ENCODE measurements around the gene HDAC4.
A peak's percentile ranks its signal among the peaks of the same experiment; 100 is the strongest.
"Not testable (repeated sequence)": the region's sequence is repeated elsewhere in the genome, so short reads cannot be mapped to it uniquely, and the experiment has no call there.

The HDAC4 gene

GRCh38 chr2:239400596-239401066 is at the start of gene HDAC4:
HDAC4 (minus strand) TSS chr2:239401020; CDS start chr2:239352699, 48,321 bp downstream.
- DNase-seq: peak in 2 of 3 donors; percentile 29 to 56

GRCh38 chr2:239449468-239449867 is 48.6 kb upstream of the HDAC4 start:
- DNase-seq: not testable (repeated sequence)

DNA sequence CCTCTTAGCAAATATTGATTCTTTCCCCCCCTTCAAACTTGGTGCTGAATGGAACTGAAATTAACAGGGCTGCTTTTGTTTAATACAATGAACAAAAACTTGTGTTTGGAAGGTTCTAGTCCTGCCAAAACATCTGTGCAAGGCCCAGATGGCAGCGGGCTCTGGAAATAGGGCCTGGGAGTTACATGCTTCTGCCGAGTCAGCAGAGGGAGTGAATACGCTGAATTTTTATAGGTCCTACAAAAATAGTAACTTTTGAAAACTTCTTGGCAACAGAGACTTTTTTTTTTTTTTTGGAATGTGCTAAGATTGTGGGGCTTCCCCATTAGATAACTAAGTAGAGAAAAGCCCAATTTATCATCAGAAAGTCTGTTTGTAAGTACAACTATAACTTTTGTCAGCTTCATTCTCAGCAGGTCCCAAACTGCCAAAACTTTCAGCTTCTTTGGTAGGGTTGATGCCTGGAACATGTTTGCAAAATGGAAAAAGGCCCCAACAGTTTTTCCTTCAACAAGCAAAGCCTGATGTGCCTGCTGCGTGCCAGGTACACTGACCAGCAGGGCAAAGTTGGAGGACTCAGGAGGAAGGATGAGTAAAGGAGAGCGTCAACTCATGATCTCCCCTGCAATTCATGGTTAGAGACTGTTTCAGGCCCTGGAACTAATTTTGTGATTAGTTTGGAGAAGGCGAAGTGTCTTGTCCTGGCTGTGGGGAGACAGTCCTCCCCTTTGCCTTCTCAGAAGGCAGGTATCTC is 45.1 kb upstream of the HDAC4 start:
- DNase-seq: peak in 1 of 3 donors; percentile 41

DNA sequence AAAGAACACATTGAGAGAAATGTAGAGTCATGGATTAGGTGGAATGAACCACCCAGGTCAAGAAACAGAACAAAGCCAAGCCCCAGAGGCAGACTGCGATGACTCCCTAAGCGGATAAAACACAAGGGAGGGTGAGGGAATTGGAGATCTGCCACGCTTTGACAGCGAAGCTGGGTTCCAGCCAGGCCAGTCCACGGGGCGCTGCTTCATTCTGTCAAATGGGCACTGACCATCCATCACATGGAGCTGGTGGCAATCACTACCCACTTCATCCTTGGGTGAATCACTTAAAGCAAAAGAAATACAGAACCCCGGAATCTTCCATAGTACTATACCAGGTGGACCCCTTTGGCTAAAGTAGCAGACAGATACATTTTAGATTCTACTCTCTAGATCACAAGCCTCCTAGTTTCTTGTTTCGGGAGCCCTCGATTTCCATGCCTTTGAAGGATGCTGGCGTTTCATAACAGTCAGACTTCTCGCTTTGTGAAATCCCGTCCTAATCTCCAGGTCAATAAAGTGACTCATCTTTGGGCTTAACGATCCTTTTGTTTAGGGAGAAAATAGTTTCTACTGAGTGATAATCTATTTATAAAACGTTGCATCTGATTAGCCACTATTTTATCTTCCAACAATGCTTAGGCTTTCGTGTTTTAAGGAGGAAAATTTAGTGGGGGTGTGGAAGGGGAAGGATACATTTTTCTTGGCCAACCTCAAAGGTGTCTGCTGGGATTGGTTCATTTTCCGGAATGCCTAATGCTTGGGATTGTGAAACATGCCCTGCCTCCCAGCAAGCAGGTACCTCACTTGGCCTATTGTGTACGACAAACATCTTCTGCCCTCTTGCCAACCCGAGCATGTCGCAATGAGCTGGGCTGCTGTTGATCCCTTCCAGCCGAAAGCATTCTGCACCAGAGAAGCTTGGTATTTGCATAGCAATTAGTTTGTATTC is 44.1 kb upstream of the HDAC4 start:
- DNase-seq: no peak

GRCh38 chr2:239443666-239444567 is 43.1 kb upstream of the HDAC4 start:
- DNase-seq: peak in 2 of 3 donors; percentile 32 to 66

GRCh38 chr2:239443102-239443620 is 42.3 kb upstream of the HDAC4 start:
- no peak for DNase-seq

DNA sequence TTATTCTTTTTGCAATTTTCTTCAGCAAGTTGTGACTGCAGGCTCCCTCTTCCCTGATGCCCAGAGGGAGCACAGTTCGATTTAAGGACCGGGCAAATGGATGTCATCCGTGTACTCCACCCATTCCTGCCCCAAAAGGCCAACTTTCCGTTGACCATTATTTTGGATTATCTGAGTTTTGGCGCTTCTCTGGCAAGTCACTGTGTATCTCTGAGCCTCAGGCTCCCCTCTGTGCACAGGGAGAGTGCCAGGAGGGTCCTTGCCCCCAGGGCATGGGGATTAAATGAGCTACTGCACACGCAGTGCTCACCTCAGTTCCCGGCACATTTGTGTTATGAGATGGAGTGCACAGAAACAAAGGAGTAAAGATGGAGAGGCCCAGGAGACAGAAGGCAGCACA is 41.4 kb upstream of the HDAC4 start:
- no peak for DNase-seq

GRCh38 chr2:239441261-239442078 is 40.6 kb upstream of the HDAC4 start:
- DNase-seq: no peak

DNA sequence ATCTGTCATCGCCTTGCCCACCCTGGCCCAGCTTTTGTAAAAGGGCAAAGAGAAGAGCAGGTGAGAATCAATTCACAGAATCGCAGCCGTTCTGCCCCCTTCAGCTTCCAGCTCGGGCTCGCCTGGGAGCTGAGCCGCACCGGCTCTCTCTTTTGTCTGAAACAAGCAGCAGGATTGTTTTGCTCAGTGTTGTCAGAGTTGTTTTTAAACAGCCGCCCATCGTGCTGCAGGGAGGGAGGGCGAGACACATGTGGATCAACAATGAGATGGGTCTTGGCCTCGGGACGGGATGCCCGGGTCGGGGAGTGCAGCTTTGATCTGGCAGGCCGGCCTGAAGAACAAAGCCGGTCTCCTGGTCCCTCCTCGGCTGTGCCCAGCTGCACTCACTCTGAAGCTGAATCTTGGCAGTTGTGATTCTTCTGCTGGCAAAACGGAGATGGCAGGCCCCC is 39.7 kb upstream of the HDAC4 start:
- no peak for DNase-seq

- DNase-seq: no peak
Observed at GRCh38 chr2:239439754-239440315, 39.0 kb upstream of the HDAC4 start.

- DNase-seq: peak; percentile 57 to 82 (median 81)
Observed at GRCh38 chr2:239438995-239439753, 38.4 kb upstream of the HDAC4 start.

DNA sequence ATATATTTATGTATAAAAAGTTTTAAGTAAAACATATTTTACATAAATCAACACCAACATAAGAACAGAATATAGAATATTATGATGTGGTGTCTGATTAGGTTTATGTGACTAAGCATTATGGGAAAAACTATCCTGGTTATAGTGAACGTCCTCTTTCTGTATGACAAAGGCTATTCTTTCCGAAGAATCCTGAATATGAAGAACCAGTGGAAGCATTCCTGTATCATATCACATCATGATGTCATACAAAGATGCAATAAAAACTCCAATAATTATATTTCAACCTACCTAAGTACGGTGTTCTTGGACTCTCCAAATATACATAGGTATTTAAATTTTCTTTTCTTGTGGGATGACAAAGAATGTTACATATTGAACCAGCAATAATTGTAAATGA is 37.5 kb upstream of the HDAC4 start:
- DNase-seq: peak in 2 of 3 donors; percentile 35 to 39

GRCh38 chr2:239436669-239437335 is 36.0 kb upstream of the HDAC4 start:
- peak in 2 of 3 donors; percentile 43 to 64 for DNase-seq

- no peak for DNase-seq
Observed at GRCh38 chr2:239436076-239436475, 35.3 kb upstream of the HDAC4 start.

DNA sequence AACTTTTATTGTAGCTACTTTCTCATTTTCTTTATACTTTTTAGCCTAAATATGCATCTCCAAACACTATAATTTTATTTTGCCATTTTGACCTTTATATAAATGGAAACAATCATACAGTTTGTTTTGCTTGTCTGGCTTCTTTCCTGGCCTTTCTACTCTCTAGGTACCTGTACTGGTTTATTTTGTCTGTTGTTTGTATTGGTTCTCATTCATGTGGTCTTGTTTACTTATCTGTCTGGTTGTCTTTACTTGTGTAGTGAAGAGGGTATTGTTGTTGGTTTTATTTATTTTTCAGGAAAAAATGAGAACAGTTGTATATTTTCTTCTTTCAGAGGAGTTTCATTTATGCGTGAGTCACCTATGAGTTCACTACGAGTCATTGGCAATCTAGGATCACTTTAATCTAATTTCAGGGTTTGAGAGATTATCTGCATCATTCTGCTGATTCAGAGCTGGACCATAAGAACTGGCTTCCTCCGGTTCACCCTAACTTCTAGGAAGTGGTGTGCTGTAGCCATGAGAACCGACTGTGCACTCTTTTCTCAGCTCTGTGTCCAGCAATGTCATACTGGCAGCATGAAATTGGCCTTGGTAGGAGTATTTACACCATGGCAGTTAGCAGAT is 33.1 kb upstream of the HDAC4 start:
- DNase-seq: peak; percentile 28 to 74 (median 62)

- DNase-seq: no peak
Observed at GRCh38 chr2:239432174-239432573, 31.4 kb upstream of the HDAC4 start.

GRCh38 chr2:239431536-239431935 is 30.7 kb upstream of the HDAC4 start:
- no peak for DNase-seq

DNA sequence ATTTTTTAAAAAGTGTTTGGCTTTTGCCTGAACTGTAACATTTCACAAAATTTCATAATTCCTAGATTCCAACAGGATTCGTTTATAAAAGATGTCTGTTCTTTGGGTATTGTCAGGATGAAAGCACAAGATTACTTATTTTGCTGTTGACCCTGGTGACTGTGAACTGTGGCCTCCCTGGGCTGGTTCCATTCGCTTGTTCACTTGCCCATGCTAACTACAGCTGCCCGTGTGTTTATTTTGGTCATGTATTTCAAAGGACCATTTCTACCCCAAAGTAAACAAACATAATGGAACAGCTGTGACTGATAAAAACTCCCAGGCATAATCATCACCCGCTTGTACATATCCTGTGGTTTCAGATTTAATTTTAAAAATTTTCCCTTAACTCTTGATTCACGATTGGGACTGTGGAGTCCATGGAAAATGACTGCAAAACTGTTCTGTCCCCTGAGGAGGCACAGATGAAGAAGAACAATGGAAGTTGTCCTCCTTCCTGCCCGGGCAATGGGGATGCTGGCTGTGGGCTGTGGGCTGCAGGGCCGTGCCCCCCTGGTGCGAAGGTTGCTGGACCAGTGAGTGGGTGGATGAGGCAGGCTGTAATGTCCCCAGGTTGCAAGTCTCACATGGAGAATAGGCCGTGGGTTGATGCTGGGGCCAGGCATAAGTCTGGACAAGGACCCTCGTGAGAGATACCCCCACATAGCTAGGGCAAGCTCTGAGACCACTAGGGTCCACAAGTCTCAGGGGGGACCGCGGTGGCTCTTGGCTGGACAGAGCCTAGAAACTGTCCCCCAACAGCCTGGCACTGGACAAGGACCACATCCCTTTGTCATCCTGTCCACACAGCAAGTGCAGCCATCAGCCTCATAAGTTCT is 28.9 kb upstream of the HDAC4 start:
- DNase-seq: no peak

Measured in suppressor macrophage treated with lipopolysaccharide for 1 hour (primary cell).